ENCODE measurements around the gene BRICD5.
"Not testable (repeated sequence)": the region's sequence is repeated elsewhere in the genome, so short reads cannot be mapped to it uniquely, and the experiment has no call there.

The BRICD5 gene

DNA sequence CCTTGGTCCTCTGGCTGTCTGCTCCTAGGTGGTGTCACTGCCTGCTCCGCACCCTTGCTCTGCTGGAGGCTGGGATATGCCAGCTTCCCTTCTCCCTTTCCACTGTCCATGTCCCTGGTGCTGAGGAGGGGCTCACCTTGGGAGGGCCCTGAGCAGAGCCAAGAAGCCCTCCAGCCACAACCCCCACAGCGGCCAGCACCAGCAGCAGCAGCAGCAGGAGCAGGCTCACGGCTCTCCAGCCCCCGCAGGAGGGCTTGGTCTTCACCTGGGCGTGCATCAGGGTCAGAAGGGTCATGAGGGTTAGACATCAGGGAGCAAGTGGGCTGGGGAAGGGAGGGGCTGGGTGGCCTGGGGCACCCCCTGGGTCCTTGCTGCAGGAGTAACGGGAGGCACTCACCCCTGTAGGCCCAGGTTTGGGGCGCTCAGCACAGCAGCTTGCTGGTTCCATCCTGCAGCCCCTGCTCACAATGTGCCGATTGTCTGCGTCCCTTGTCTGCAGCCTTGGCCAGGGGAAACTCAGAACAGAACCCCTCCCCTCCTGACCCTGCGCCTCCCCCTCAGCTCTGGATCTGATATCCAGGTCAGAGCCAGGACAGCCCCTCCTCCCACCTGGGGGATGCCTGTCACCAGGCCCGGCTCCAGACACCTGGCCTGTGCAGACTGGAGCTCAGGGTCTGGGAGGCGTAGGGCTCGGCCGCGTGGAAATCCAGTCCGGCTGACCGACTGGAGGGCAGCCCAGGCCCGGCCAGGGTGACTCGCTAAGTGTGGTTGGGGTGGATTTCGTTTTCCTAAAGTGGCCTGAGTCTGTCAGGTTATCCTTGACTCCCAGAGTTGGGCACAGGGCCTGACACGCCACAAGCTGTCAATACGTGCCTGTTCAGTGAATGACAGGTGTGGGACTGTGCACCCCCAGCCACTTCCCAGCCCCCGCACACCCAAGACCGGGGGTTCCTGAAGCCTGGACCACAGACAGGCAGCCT lies at the start of gene BRICD5:
TSS of gene BRICD5 (minus strand) at position 478 of the 980 bp plus-strand sequence. CDS start at position 448, 30 bp downstream.
- no peak within 1 kb of the TSS for H3K4me3 ChIP-seq (ENCODE audit: control insufficient read depth, low read depth, low read length)
- TF ChIP-seq, protein P1, sequence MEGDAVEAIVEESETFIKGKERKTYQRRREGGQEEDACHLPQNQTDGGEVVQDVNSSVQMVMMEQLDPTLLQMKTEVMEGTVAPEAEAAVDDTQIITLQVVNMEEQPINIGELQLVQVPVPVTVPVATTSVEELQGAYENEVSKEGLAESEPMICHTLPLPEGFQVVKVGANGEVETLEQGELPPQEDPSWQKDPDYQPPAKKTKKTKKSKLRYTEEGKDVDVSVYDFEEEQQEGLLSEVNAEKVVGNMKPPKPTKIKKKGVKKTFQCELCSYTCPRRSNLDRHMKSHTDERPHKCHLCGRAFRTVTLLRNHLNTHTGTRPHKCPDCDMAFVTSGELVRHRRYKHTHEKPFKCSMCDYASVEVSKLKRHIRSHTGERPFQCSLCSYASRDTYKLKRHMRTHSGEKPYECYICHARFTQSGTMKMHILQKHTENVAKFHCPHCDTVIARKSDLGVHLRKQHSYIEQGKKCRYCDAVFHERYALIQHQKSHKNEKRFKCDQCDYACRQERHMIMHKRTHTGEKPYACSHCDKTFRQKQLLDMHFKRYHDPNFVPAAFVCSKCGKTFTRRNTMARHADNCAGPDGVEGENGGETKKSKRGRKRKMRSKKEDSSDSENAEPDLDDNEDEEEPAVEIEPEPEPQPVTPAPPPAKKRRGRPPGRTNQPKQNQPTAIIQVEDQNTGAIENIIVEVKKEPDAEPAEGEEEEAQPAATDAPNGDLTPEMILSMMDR (IDR thresholded peaks at IDR 0.05; ENCODE audit: control insufficient read depth, insufficient read depth, low read depth, low read length, missing control alignments) = no peak
- no peak for DNase-seq (ENCODE audit: low read depth)

DNA sequence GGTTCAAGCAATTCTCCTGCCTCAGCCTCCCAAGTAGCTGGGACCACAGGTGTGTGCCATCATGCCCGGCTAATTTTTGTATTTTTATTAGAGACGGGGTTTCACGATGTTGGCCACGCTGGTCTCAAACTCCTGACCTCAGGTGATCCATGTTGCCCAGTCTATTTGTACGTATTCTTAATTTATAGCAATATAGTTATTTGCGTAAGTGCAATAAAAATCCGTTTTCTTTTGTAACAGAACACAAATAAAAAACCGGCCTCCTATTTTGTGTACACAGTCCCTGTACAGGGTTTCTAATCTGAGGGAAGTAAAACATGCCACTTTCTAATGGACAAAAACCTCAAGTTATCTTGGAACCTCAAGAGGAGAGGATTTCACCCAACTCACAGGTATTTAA lies 49.6 kb upstream of the BRICD5 start:
- DNase-seq (ENCODE audit: low read depth) = no peak
- TF ChIP-seq, protein P1 (IDR thresholded peaks at IDR 0.05; ENCODE audit: control insufficient read depth, insufficient read depth, low read depth, low read length, missing control alignments) = no peak
- H3K4me3 ChIP-seq (ENCODE audit: control insufficient read depth, low read depth, low read length) = no peak overlapping the region

DNA sequence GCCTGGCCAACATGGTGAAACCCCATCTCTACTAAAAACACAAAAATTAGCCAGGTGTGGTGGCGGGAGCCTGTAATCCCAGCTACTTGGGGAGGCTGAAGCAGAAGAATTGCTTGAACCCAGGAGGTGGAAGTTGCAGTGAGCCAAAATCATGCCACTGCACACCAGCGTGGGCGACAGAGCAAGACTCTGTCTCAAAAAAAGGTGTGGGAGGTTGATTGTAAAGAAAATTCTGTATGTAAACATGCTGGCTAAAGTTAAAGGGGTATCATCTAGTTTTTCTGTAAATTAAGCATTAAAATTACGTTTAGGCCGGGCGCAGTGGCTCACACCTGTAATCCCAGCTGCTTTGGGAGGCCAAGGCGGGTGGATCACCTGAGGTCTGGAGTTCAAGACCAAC lies 47.9 kb upstream of the BRICD5 start:
- not testable (repeated sequence) for DNase-seq (ENCODE audit: low read depth); H3K4me3 ChIP-seq (ENCODE audit: control insufficient read depth, low read depth, low read length)

DNA sequence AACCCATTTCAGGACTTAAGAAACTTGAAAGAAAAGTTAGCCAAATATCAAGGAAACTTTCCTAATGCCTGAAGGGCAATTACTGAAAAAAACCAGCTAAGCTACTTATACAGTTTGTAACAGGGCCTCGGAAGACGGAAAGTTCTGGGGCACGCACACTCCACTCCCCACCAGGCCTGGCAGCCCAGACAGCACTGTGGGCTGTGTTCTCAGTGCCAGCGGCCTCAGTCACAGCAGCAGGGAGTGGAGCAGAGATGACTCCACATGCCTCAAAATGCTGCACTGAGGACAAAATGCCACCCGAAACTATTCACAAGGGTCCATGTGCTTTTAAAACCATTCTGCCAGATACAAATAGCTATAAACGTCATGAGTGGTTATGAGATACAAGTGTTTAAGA lies 47.1 kb upstream of the BRICD5 start:
- no peak for DNase-seq (ENCODE audit: low read depth)
- TF ChIP-seq, protein P1 (IDR thresholded peaks at IDR 0.05; ENCODE audit: control insufficient read depth, insufficient read depth, low read depth, low read length, missing control alignments) = no peak
- H3K4me3 ChIP-seq (ENCODE audit: control insufficient read depth, low read depth, low read length) = no peak overlapping the region

DNA sequence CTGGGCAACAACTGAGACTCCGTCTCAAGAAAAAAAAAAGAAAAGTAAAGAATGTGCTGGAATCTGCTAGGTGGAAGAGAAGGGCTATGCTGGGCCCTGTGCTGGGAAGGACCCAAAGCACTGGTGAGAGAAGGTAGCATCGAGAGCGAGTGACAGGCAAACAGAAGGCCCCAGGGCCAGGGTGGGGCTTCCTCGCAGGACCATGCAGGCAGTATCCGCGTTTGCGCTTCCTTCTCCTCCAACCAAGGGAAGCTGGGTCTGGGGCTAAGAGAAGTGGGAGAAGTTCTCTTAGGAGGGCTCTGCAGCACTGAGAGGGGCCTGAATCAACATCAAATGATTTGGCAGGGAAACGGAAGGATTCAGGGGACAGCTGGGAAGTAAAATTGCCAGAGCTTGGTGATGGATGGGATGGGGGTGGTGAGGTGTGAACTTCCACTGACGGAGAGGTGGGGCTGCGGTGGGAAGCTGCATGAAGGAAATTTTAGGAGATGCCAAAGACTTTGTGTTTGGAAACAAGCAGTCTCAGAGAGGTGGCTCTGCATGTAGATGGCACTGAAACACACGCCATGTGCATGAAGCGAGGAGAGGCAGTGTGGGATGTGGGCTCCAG lies 46.0 kb upstream of the BRICD5 start:
- H3K4me3 ChIP-seq (ENCODE audit: control insufficient read depth, low read depth, low read length) = no peak overlapping the region
- TF ChIP-seq, protein P1 (IDR thresholded peaks at IDR 0.05; ENCODE audit: control insufficient read depth, insufficient read depth, low read depth, low read length, missing control alignments) = no peak
- DNase-seq (ENCODE audit: low read depth) = no peak

DNA sequence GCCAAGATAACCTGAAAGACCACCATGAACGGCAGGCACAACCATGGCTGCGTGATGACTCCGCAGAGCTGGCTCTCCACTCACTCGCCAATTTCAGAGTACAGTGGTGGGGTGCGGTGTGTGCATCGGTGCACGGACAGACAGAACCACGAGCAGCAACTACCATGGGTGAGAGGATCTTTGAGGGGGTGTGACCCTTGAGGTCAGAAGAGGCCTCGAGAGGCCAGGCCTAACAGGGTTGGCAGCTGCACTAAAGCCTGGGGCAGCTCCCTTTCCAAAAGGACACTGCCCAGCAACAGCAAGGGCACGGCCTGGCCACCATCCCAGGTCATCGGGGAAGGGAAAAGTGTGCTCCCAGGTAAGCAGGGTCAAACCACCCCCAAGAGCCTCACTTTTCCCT lies 42.6 kb upstream of the BRICD5 start:
- no peak for DNase-seq (ENCODE audit: low read depth)
- TF ChIP-seq, protein P1 (IDR thresholded peaks at IDR 0.05; ENCODE audit: control insufficient read depth, insufficient read depth, low read depth, low read length, missing control alignments) = no peak
- H3K4me3 ChIP-seq (ENCODE audit: control insufficient read depth, low read depth, low read length) = no peak overlapping the region

DNA sequence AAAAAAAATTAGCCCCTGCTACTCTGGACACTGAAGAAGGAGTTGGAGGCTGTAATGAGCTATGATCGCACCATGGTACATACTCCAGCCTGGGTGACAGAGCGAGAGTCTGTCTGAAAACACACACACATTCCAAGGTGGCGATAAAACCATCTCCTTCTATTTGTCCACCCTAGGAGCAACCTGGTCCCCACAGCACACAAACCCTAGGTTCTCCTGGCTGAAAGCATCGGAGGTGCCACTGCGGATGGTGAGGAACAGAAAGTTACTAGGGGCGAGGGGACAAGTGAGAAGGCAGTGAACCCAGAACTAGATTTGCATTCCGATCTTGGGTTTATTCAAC lies 42.1 kb upstream of the BRICD5 start:
- H3K4me3 ChIP-seq (ENCODE audit: control insufficient read depth, low read depth, low read length) = no peak overlapping the region
- TF ChIP-seq, protein P1 (IDR thresholded peaks at IDR 0.05; ENCODE audit: control insufficient read depth, insufficient read depth, low read depth, low read length, missing control alignments) = no peak
- DNase-seq (ENCODE audit: low read depth) = no peak
